Retinal pigment epithelial cell (primary cell): ENCODE results near the gene ATG5.
A peak's percentile ranks its signal among the peaks of the same experiment; 100 is the strongest.

Source experiments
- DNase-seq: peaks from one replicate; pipeline ENCODE4 v3.0.0-alpha.2; 2010; ENCODE audit warnings: low read depth
- H3K4me3 ChIP-seq: 2 replicates; pipeline ENCODE4 v1.5.1; 2011; ENCODE audit warnings: mild to moderate bottlenecking, low read length, control low read depth, moderate library complexity
- CTCF ChIP-seq: conservative IDR thresholded peaks from 2 replicates; pipeline ENCODE4 v1.5.1; 2011; ENCODE audit warnings: low read depth, low read length, control low read depth, inconsistent platforms

The ATG5 gene

DNA sequence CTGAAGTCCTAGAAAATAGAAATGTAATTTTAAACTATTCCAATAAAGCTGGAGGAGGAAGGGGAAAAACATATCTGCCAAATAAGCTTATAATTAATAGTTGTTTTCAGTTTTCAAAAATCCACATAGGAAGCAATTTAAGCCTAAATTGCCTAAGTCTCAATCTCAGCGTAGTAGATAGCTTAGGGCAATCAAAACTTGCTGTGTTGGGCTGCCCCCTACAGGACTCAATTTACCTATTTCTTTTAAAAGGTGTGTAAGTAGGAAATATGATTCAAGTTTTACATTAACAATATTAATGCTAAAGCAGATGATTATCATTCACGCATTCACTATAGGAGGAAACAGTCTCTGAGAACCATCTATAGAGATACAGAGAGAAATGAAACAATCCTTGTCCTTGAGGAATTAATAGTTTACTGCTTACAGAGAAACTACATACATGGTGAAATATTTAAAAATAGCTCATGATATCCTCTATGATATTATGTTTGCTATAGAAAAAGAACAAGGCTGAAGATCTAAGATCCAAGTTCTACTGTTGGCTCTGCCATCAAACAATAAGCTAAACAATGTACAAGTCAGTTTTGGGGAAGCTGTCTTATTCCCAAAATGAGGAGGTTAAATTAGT is 102.1 kb downstream of the ATG5 start:
- peak; percentile 35 for DNase-seq
- no peak overlapping the region for H3K4me3 ChIP-seq
- peak; percentile 62 for TF ChIP-seq CTCF

DNA sequence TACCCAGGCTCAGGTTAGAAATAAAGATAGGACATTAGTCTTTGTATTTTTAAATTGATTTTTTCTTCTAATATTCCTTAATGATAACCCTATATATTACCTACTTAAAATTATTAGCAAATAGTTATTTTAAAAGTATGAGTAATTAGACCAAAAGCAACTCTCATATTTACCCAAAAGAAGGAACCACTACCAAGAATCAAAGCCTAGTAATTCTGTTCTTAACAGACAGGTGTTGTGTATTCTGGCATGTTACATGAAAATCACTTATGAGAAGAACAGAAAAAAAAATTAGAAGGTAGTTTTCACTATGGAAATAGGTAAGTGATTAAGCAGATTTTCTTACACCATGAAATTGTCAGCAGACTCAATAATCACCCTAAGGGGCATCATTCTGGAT is 105.1 kb downstream of the ATG5 start:
- no peak overlapping the region for H3K4me3 ChIP-seq
- DNase-seq, result no peak
- no peak for TF ChIP-seq CTCF

DNA sequence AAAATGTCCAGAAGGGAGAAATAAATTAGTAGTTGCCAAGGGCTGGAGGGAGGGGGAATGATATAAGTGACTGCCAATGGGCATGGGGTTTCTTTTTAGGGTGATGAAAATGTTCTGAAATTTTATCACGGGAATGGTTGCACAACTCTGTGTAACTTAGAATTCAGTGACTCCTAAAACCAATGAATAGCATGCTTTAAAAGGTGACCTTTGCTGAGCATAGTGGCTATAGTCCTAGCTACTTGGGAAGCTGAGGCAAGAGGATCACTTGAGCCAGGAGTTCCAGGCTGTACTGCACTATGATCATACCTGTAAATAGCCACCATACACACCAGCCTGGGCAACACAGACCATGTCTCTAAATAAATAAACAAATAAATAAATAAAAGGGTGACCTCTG is 109.0 kb downstream of the ATG5 start:
- TF ChIP-seq CTCF, result no peak
- no peak overlapping the region for H3K4me3 ChIP-seq
- no peak for DNase-seq

- TF ChIP-seq CTCF, result no peak
- no peak for DNase-seq
- no peak overlapping the region for H3K4me3 ChIP-seq
Measured at GRCh38 chr6:106215608-106216007, 110.0 kb downstream of the ATG5 start.

DNA sequence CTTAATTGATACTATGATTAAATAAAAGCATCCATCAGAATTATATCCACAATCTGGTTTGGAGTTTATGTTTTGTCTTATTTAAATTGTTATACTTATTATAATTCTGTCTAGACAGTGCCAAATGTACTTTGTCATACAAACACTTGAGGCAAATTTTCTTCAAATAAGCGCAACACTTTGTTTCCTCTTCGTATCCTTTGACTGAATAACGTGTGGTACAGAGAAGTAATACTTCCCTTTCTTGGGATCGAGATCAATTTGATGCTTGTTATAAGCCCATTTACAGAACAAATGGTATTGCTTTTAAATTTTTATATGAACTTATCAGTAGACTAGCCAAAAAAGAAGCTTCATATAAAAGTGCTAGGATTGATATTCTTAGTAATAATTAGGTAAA is 111.0 kb downstream of the ATG5 start:
- no peak for TF ChIP-seq CTCF
- DNase-seq, result no peak
- H3K4me3 ChIP-seq, result no peak overlapping the region

- H3K4me3 ChIP-seq, result no peak overlapping the region
- TF ChIP-seq CTCF, result no peak
- DNase-seq, result no peak
Measured at GRCh38 chr6:106213660-106214289, 111.8 kb downstream of the ATG5 start.

GRCh38 chr6:106212576-106212975 is 113.0 kb downstream of the ATG5 start:
- no peak overlapping the region for H3K4me3 ChIP-seq
- no peak for TF ChIP-seq CTCF
- DNase-seq, result no peak
